Measurements from ENCODE around the gene GOLGA7B.

DNA sequence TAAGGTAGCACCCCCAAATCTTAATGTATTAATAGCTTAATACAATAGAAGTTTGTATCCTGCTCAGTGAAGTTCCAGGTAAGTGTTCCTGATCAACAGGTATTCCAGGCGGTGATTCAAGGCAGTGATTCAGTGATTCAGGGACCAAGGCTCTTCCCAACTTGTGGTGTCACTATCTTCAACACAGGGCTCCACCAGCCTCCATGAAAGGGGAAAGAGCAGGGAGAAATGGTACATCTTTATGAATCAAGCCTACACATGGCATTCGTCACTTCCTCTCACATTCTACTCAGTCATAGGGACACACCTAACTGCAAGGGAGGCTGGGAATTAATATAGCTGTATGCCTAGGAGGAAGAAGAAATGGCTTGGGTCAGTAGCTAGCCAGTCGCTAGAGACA, 5.1 kb downstream of the GOLGA7B start:
- TF ChIP-seq, protein P1, sequence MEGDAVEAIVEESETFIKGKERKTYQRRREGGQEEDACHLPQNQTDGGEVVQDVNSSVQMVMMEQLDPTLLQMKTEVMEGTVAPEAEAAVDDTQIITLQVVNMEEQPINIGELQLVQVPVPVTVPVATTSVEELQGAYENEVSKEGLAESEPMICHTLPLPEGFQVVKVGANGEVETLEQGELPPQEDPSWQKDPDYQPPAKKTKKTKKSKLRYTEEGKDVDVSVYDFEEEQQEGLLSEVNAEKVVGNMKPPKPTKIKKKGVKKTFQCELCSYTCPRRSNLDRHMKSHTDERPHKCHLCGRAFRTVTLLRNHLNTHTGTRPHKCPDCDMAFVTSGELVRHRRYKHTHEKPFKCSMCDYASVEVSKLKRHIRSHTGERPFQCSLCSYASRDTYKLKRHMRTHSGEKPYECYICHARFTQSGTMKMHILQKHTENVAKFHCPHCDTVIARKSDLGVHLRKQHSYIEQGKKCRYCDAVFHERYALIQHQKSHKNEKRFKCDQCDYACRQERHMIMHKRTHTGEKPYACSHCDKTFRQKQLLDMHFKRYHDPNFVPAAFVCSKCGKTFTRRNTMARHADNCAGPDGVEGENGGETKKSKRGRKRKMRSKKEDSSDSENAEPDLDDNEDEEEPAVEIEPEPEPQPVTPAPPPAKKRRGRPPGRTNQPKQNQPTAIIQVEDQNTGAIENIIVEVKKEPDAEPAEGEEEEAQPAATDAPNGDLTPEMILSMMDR (IDR thresholded peaks at IDR 0.05; ENCODE audit: low read depth, low read length, poor library complexity, severe bottlenecking): no peak
- no peak for TF ChIP-seq EZH2phosphoT487 (IDR thresholded peaks at IDR 0.05; ENCODE audit: borderline replicate concordance, low read length)

Data from DOHH2 (cell line).